HUES64 (cell line): Measurements from ENCODE around the gene TMEM134.

Experiments
- H3K27ac ChIP-seq: 2 replicates; pipeline ENCODE4 v1.7.0; 2013; ENCODE audit warnings: low read depth, low read length, inconsistent platforms
- H3K27me3 ChIP-seq: 2 replicates; pipeline ENCODE4 v1.6.1; 2013; ENCODE audit warnings: mild to moderate bottlenecking, low read length; ENCODE audit not compliant: insufficient read depth
- H3K36me3 ChIP-seq: 2 replicates; pipeline ENCODE4 v1.6.1; 2013; ENCODE audit warnings: mild to moderate bottlenecking, low read length; ENCODE audit not compliant: insufficient read depth
- H3K4me1 ChIP-seq: 2 replicates; pipeline ENCODE4 v1.6.1; 2013; ENCODE audit warnings: mild to moderate bottlenecking, low read length, moderate library complexity; ENCODE audit not compliant: insufficient read depth
- H3K4me3 ChIP-seq: 2 replicates; pipeline ENCODE4 v1.5.1; 2013; ENCODE audit warnings: mild to moderate bottlenecking, low read length, moderate library complexity
- H3K9ac ChIP-seq: 2 replicates; pipeline ENCODE4 v1.6.1; 2013; ENCODE audit warnings: mild to moderate bottlenecking, low read depth, low read length
- H3K9me3 ChIP-seq: 2 replicates; pipeline ENCODE4 v1.6.1; 2013; ENCODE audit warnings: low read depth, low read length; ENCODE audit not compliant: insufficient read depth
- WGBS: fragments of 150-250, 120-280 bp; methylation state at CpG from one replicate; pipeline ENCODE4 v1.1.7; 2013; ENCODE audit warnings: missing lambda C conversion rate; 5-methylcytosine and 5-hydroxymethylcytosine counted together

Gene TMEM134

DNA sequence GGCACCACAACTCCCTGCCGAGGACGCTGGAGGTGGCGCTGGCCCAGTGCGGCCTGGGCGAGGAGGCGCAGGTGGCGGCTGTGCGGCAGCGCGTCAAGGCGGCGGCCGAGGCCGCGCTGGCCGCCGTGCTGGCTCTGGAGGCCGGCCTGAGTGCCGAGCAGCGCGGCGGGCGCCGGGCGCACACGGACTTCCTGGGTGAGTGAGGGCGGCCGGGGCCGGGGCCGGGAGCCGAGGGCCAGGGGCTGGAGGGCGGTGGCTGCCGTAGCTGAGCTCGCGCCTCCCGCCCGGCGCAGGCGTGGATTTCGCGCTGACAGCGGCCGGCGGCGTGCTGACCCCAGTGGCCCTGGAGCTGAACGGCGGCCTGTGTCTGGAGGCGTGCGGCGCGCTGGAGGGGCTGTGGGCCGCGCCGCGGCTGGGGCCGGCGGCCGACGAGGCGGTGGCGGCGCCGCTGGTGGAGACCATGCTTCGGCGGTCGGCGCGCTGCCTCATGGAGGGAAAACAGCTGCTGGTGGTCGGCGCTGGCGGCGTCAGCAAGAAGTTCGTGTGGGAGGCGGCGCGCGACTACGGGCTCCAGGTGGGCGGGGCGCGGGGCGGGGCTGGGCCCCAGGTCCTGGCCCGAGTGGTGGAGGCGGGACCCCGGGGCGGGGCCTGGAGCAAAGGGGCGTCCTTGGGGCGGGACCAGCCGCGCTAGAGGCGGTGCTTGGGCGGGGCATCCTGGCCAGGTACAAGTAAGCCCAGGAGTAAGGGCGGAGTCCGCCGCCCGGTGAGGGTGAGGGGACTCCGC lies 48.2 kb downstream of the TMEM134 start:
- H3K9ac ChIP-seq = peak overlapping the region; percentile 82
- H3K4me1 ChIP-seq = 0 out of 2 replicates have a peak, but pooled peaks cover 7% of the 10 kb centered on the region
- H3K9me3 ChIP-seq = no peaks in the 10 kb centered on the region
- peak overlapping the region; percentile 55; the same call in 1 of the 2 replicates for H3K27ac ChIP-seq
- H3K4me3 ChIP-seq = peak overlapping the region; percentile 72
- WGBS = 1% methylated on average over 97 of the region's 97 CpGs
- peaks cover 13% of the 10 kb centered on the region for H3K27me3 ChIP-seq
- H3K36me3 ChIP-seq = no peaks in the 10 kb centered on the region

DNA sequence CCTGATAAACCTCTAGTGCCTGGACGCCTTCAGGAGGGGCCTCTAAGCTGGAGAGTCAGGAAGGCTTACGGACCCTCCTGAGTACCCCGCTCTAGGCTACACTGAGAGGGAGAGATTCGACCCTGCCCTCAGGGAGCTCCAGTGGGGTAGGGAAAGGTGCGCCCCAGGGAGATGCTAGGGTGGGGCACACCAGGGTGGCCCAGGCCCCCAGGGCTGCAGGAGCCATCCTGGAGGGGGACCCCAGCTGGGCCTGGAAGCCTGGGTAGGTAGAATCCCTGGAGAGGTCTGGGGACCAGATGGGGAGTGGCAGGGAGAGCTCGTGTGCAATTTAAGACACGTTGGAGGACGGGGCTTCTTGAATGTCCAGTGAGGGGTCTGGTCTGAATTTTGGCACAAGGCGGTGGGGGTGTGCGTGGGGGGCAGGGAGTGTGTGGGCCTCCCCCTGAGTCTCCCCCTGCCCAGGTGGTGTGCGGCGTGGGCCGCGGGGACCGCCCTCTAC lies 48.9 kb downstream of the TMEM134 start:
- peaks cover 14% of the 10 kb centered on the region for H3K27me3 ChIP-seq
- no peaks in the 10 kb centered on the region for H3K9me3 ChIP-seq
- H3K4me1 ChIP-seq = 0 out of 2 replicates have a peak, but pooled peaks cover 7% of the 10 kb centered on the region
- H3K4me3 ChIP-seq = peak overlapping the region; percentile 72
- H3K27ac ChIP-seq = no peak overlapping the region
- H3K9ac ChIP-seq = peak overlapping the region; percentile 82
- no peaks in the 10 kb centered on the region for H3K36me3 ChIP-seq
- 43% methylated on average over 15 of the region's 15 CpGs for WGBS

- 96% methylated on average over 21 of the region's 21 CpGs for WGBS
- Histone ChIP-seq H3K27ac (no peak overlapping the region), H3K27me3 (peaks cover 21% of the 10 kb centered on the region), H3K36me3 (no peaks in the 10 kb centered on the region), H3K4me3 (no peak overlapping the region), H3K4me1 (0 out of 2 replicates have a peak, but pooled peaks cover 7% of the 10 kb centered on the region), H3K9ac (no peak overlapping the region), H3K9me3 (no peaks in the 10 kb centered on the region)
Measured at GRCh38 chr11:67419325-67420049, 49.6 kb downstream of the TMEM134 start.

DNA sequence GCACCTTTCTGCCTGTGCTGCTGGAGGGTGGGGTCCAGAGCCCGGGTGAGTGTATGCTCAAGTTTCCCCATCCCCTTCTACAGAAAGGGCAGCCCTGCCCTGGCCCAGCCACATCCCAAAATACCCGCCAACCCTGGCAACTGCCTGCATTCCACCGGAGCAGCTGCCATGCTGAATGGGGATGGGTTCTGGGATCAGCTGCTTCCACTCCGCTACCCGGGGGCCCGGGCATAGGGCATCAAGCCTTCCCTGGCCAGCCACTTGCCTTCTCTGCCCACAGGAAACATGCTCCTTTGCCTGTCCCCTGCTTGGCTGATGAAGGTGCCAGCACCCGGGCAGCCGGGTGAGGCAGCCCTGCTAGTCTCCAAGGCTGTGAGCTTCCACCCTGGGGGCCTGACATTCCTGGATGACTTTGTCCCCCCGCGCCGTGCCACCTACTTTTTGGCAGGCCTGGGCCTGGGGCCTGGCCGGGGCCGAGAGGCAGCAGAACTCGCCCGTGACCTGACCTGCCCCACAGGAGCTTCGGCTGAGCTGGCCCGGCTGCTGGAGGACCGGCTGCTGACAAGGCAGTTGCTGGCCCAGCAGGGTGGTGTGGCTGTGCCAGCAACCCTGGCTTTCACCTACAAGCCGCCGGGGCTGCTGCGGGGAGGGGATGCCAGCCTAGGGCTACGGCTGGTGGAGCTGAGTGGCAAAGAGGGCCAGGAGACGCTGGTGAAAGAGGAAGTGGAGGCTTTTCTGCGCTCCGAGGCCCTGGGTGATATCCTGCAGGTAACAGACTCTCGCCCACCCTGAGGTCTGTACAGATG lies 50.4 kb downstream of the TMEM134 start:
- Histone ChIP-seq H3K9me3 (no peaks in the 10 kb centered on the region), H3K36me3 (no peaks in the 10 kb centered on the region), H3K4me3 (no peak overlapping the region), H3K27me3 (peaks cover 24% of the 10 kb centered on the region), H3K4me1 (0 out of 2 replicates have a peak, but pooled peaks cover 7% of the 10 kb centered on the region), H3K27ac (no peak overlapping the region), H3K9ac (no peak overlapping the region)
- whole genome bisulfite sequencing = 92% methylated on average over 26 of the region's 26 CpGs

GRCh38 chr11:67417425-67417824 lies 51.6 kb downstream of the TMEM134 start:
- peaks cover 29% of the 10 kb centered on the region for H3K27me3 ChIP-seq
- H3K9me3 ChIP-seq = no peaks in the 10 kb centered on the region
- 85% methylated on average over 12 of the region's 12 CpGs for WGBS
- H3K4me3 ChIP-seq = no peak overlapping the region
- H3K4me1 ChIP-seq = 0 out of 2 replicates have a peak, but pooled peaks cover 7% of the 10 kb centered on the region
- H3K9ac ChIP-seq = no peak overlapping the region
- no peak overlapping the region for H3K27ac ChIP-seq
- H3K36me3 ChIP-seq = no peaks in the 10 kb centered on the region

GRCh38 chr11:67416416-67417335 lies 52.4 kb downstream of the TMEM134 start:
- 0 out of 2 replicates have a peak, but pooled peaks cover 7% of the 10 kb centered on the region for H3K4me1 ChIP-seq
- H3K27ac ChIP-seq = no peak overlapping the region
- H3K9ac ChIP-seq = no peak overlapping the region
- WGBS = 80% methylated on average over 21 of the region's 21 CpGs
- peaks cover 31% of the 10 kb centered on the region for H3K27me3 ChIP-seq
- H3K9me3 ChIP-seq = no peaks in the 10 kb centered on the region
- no peak overlapping the region for H3K4me3 ChIP-seq
- no peaks in the 10 kb centered on the region for H3K36me3 ChIP-seq

GRCh38 chr11:67415501-67416304 lies 53.3 kb downstream of the TMEM134 start, which contains the start of gene CARNS1:
CARNS1 (plus strand) TSS chr11:67415678; CDS start chr11:67416200, 522 bp downstream.
- Histone ChIP-seq H3K9me3 (no peaks in the 10 kb centered on the region), H3K36me3 (no peaks in the 10 kb centered on the region), H3K4me3 (peak within 1 kb of the TSS; percentile 52), H3K27ac (no peak within 1 kb of the TSS), H3K9ac (no peak within 1 kb of the TSS), H3K27me3 (peaks cover 33% of the 10 kb centered on the region), H3K4me1 (0 out of 2 replicates have a peak, but pooled peaks cover 7% of the 10 kb centered on the region)
- 4% methylated on average over 55 of the region's 67 CpGs for WGBS

DNA sequence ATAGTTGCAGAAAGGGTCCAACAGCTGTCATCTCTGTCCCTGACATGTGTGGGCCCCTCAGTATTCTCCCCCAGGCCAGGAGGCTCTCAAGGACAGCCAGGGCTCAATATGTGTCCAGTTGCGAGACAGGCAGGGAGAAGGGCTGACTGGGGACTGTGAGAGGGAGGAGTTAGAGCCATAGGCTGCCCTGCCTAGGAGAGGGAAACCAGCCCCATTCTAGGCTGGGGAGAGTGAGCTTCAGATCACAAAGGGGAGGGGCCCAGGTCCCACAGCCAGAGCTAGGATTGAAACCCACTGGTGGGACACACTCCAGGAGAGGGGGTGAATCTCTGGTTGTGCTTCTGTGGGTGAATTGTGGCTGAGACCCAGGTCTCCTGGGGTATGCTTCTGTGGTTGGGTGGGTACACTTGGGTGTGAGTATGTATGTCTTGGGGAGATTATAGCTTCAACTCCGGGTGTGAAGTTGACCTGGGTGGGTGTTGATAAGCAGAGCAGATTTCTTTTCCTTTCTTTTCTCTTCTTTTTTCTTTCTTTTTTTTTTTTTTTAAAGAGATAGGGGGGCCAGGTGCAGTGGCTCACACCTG lies 55.7 kb downstream of the TMEM134 start:
- H3K27ac ChIP-seq = no peak overlapping the region
- H3K9ac ChIP-seq = no peak overlapping the region
- H3K4me1 ChIP-seq = peaks cover 8% of the 10 kb centered on the region; the same call in 1 of the 2 replicates
- peaks cover 20% of the 10 kb centered on the region for H3K27me3 ChIP-seq
- no peaks in the 10 kb centered on the region for H3K36me3 ChIP-seq
- H3K9me3 ChIP-seq = no peaks in the 10 kb centered on the region
- no peak overlapping the region for H3K4me3 ChIP-seq
- 80% methylated on average over 1 of the region's 2 CpGs for WGBS

- Histone ChIP-seq H3K27ac (no peak overlapping the region), H3K4me1 (peaks cover 8% of the 10 kb centered on the region; the same call in 1 of the 2 replicates), H3K27me3 (peaks cover 20% of the 10 kb centered on the region), H3K36me3 (no peaks in the 10 kb centered on the region), H3K9me3 (no peaks in the 10 kb centered on the region), H3K9ac (no peak overlapping the region), H3K4me3 (no peak overlapping the region)
- 86% methylated on average over 9 of the region's 9 CpGs for WGBS
Measured at GRCh38 chr11:67412495-67413179, 56.4 kb downstream of the TMEM134 start.
